ENCODE measurements around the gene DPP7.
A peak's percentile ranks its signal among the peaks of the same experiment; 100 is the strongest.
"Not testable (repeated sequence)": the region's sequence is repeated elsewhere in the genome, so short reads cannot be mapped to it uniquely, and the experiment has no call there.

The DPP7 gene

DNA sequence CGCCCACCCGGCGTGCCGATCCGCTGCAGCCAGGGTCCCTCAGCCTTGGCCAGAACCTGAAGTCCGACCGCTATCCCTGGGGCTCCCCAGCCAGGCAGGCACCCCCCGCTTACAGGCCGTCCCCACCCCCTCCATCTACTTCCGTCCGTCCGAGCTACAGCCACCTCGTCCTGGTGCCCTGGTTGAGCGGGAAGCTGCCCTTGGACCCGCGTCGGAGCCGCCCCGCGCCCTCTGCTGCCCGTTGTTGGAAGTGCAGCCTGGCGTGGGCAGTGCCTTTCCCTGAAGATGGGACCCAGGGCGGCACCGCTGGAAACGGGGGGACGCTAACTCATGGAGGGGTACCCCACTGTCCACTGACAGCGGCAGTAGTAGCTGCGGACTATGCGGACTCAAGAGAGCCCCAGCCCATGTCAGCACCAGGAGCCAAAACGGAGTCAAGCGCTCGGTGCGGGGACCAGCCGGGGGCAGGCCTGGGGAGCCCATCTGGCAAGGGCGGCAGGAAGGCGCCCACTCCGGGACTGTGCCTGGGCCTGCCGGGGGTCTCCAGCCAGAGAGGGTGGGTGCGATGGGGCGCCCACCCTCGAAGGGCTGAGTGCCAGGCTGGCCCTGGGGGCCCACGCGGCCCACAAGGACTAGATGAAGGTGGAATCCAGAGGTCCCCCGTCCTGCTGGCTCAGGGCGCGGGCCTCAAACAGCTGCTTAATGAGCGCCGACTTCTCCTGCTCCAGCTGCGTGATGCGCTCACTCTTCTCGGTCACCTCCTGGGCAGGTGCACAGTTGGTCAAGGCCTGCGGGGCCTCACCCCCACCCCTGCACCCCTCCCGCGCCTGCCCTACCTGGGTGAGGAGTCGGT is 50.3 kb downstream of the DPP7 start:
- Histone ChIP-seq H2AK5ac (ENCODE audit: low read length) (no peak overlapping the region), H3K36me3 (ENCODE audit: control insufficient read depth in 1 of 2, insufficient read depth in 2 of 2, low read length in 2 of 2) (peaks cover 2 to 3% of the 10 kb centered on the region in 2 experiments), H3K4me2 (ENCODE audit: low read length) (no peak overlapping the region), H3K4me1 (ENCODE audit: control insufficient read depth in 1 of 2, insufficient read depth in 2 of 2, low read length in 2 of 2) (peaks cover 1 to 3% of the 10 kb centered on the region in 2 experiments), H4K8ac (ENCODE audit: low read depth, low read length) (no peak overlapping the region), H2BK5ac (ENCODE audit: low read depth, low read length, poor library complexity) (no peak overlapping the region), H3K18ac (ENCODE audit: low read length) (no peak overlapping the region), H4K12ac (ENCODE audit: low read depth, low read length) (no peak overlapping the region), H3K4me3 (ENCODE audit: low read depth, low read length) (no peak overlapping the region), H3K79me2 (ENCODE audit: control insufficient read depth, insufficient read depth, low read length, poor library complexity) (no peaks in the 10 kb centered on the region), H3K79me1 (ENCODE audit: low read length) (no peaks in the 10 kb centered on the region), H3K27me3 (ENCODE audit: insufficient read depth, low read length) (no peaks in the 10 kb centered on the region), H3K9ac (ENCODE audit: low read length) (no peak overlapping the region), H3K4ac (ENCODE audit: low read depth, low read length) (no peak overlapping the region), H2BK12ac (ENCODE audit: low read length) (no peak overlapping the region), H3K23ac (ENCODE audit: low read length) (no peak overlapping the region), H3K27ac (ENCODE audit: low read depth, low read length) (no peak overlapping the region), H3K9me3 (ENCODE audit: insufficient read depth, low read depth, low read length) (peaks cover 2% of the 10 kb centered on the region), H2AFZ (ENCODE audit: insufficient read depth, low read length, poor library complexity) (no peak overlapping the region), H4K91ac (ENCODE audit: low read depth, low read length) (no peak overlapping the region), H3K14ac (ENCODE audit: low read length) (no peak overlapping the region), H2BK120ac (ENCODE audit: insufficient read depth, low read length, poor library complexity) (no peak overlapping the region)
- DNase-seq = peak in 1 of 2 donors; percentile 74
- no CpG with 5 or more reads among the region's 55 CpGs for WGBS (ENCODE audit: extremely low coverage, insufficient coverage, insufficient read length)

DNA sequence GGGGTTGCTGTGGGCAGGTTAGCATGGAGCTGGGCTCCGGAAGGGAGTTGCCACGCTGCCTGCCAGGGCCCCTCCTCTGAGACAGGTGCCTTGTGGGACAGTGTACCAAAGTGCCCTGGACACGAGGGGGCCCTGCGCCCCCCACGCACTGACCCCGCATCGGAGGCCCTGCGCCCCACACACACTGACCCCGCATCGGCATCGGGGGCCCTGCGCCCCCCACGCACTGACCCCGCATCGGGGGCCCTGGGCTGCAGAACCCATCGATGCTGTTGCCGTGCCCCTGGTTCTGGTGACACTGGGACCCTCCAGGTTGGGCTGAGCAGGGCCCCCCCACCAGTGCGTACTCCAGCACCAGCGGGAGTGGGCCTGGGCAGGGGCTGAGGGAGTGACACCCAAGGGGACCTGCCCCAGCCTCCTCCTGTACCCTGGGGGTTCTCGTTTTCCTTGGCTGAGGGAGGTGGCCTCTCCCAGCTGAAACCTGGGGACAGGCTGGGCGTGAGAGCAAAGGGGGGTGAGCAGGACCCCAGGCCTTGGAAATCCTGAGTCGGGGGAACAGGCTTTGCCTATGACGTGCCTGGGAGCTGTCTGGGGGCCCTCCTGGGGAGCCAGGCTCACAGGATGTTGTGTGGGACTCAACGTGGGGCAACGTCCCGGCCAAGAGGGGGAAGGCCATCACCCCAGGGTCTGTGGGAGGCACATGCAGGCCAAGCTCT is 51.1 kb downstream of the DPP7 start:
- Histone ChIP-seq H2AK5ac (ENCODE audit: low read length) (no peak overlapping the region), H4K91ac (ENCODE audit: low read depth, low read length) (no peak overlapping the region), H3K9me3 (ENCODE audit: insufficient read depth, low read depth, low read length) (peaks cover 2% of the 10 kb centered on the region), H3K4ac (ENCODE audit: low read depth, low read length) (no peak overlapping the region), H3K4me1 (ENCODE audit: control insufficient read depth in 1 of 2, insufficient read depth in 2 of 2, low read length in 2 of 2) (no peaks in the 10 kb centered on the region), H4K12ac (ENCODE audit: low read depth, low read length) (no peak overlapping the region), H3K23ac (ENCODE audit: low read length) (no peak overlapping the region), H3K36me3 (ENCODE audit: control insufficient read depth in 1 of 2, insufficient read depth in 2 of 2, low read length in 2 of 2) (peaks cover 2 to 3% of the 10 kb centered on the region in 2 experiments), H2BK12ac (ENCODE audit: low read length) (no peak overlapping the region), H2AFZ (ENCODE audit: insufficient read depth, low read length, poor library complexity) (no peak overlapping the region), H2BK5ac (ENCODE audit: low read depth, low read length, poor library complexity) (no peak overlapping the region), H4K8ac (ENCODE audit: low read depth, low read length) (no peak overlapping the region), H3K14ac (ENCODE audit: low read length) (no peak overlapping the region), H3K27ac (ENCODE audit: low read depth, low read length) (no peak overlapping the region), H3K27me3 (ENCODE audit: insufficient read depth, low read length) (no peaks in the 10 kb centered on the region), H3K79me2 (ENCODE audit: control insufficient read depth, insufficient read depth, low read length, poor library complexity) (no peaks in the 10 kb centered on the region), H3K4me3 (ENCODE audit: low read depth, low read length) (no peak overlapping the region), H3K18ac (ENCODE audit: low read length) (no peak overlapping the region), H2BK120ac (ENCODE audit: insufficient read depth, low read length, poor library complexity) (no peak overlapping the region), H3K4me2 (ENCODE audit: low read length) (no peak overlapping the region), H3K9ac (ENCODE audit: low read length) (no peak overlapping the region), H3K79me1 (ENCODE audit: low read length) (no peaks in the 10 kb centered on the region)
- no peak for DNase-seq
- no CpG with 5 or more reads among the region's 26 CpGs for WGBS (ENCODE audit: extremely low coverage, insufficient coverage, insufficient read length)

DNA sequence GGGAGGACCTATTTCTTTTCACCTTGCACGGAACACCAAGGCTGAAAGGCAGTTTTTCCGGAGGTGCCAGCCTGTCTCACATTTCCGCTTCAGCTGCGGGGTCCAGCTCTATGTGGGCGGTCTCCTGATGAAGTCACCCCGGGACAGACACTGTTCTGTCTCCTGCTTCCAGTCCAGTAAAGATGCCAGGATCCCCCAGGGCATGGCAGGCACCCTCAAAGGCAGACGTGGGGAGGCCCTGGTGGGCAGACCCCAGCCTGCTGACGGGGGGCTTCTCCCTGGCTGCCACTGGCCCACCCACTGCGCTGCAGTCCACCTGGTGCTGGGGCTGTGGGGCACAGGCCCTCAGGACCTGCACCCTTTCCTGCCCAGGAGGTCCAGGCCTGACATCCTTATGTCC is 51.7 kb downstream of the DPP7 start:
- not testable (repeated sequence) for H4K91ac ChIP-seq (ENCODE audit: low read depth, low read length); H3K18ac ChIP-seq (ENCODE audit: low read length); H3K9ac ChIP-seq (ENCODE audit: low read length); H3K4me1 ChIP-seq (ENCODE audit: control insufficient read depth in 1 of 2, insufficient read depth in 2 of 2, low read length in 2 of 2); H2BK12ac ChIP-seq (ENCODE audit: low read length); H3K36me3 ChIP-seq (ENCODE audit: control insufficient read depth in 1 of 2, insufficient read depth in 2 of 2, low read length in 2 of 2); H2BK120ac ChIP-seq (ENCODE audit: insufficient read depth, low read length, poor library complexity); H3K4me2 ChIP-seq (ENCODE audit: low read length); H2AK5ac ChIP-seq (ENCODE audit: low read length); H3K27ac ChIP-seq (ENCODE audit: low read depth, low read length); DNase-seq; H4K8ac ChIP-seq (ENCODE audit: low read depth, low read length); H3K14ac ChIP-seq (ENCODE audit: low read length); H3K4me3 ChIP-seq (ENCODE audit: low read depth, low read length); H3K79me1 ChIP-seq (ENCODE audit: low read length); H3K23ac ChIP-seq (ENCODE audit: low read length); H3K9me3 ChIP-seq (ENCODE audit: insufficient read depth, low read depth, low read length); H2AFZ ChIP-seq (ENCODE audit: insufficient read depth, low read length, poor library complexity); H4K12ac ChIP-seq (ENCODE audit: low read depth, low read length); H3K27me3 ChIP-seq (ENCODE audit: insufficient read depth, low read length); H3K79me2 ChIP-seq (ENCODE audit: control insufficient read depth, insufficient read depth, low read length, poor library complexity); H3K4ac ChIP-seq (ENCODE audit: low read depth, low read length); H2BK5ac ChIP-seq (ENCODE audit: low read depth, low read length, poor library complexity)
- no CpG with 5 or more reads among the region's 9 CpGs for WGBS (ENCODE audit: extremely low coverage, insufficient coverage, insufficient read length)

DNA sequence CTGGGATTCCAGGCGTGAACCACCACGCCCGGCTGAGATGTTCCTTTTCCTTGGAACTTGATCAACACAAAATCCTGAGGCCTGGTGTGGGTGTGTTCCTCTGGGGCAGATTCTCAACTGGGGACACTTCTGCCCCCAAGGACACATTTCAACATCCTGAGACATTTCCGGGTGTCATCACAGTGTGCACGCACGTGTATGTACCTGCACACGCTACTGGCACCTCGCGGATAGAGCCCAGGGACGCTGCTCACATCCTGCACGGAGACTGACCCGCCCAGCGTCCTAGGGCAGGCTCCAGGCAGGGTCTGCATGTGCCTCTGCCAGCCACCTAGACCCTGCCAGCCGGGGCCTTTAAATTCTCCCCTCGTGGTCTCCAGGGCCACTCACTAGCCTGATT is 52.1 kb downstream of the DPP7 start:
- no peak overlapping the region for H3K14ac ChIP-seq (ENCODE audit: low read length)
- H3K79me2 ChIP-seq (ENCODE audit: control insufficient read depth, insufficient read depth, low read length, poor library complexity) = no peaks in the 10 kb centered on the region
- H3K27me3 ChIP-seq (ENCODE audit: insufficient read depth, low read length) = no peaks in the 10 kb centered on the region
- H3K4me1 ChIP-seq (ENCODE audit: control insufficient read depth in 1 of 2, insufficient read depth in 2 of 2, low read length in 2 of 2) = no peaks in the 10 kb centered on the region
- H4K8ac ChIP-seq (ENCODE audit: low read depth, low read length) = no peak overlapping the region
- H3K4me2 ChIP-seq (ENCODE audit: low read length) = no peak overlapping the region
- no peak for DNase-seq
- no peak overlapping the region for H3K27ac ChIP-seq (ENCODE audit: low read depth, low read length)
- no CpG with 5 or more reads among the region's 15 CpGs for WGBS (ENCODE audit: extremely low coverage, insufficient coverage, insufficient read length)
- no peak overlapping the region for H3K4ac ChIP-seq (ENCODE audit: low read depth, low read length)
- H4K91ac ChIP-seq (ENCODE audit: low read depth, low read length) = no peak overlapping the region
- no peak overlapping the region for H2AFZ ChIP-seq (ENCODE audit: insufficient read depth, low read length, poor library complexity)
- no peaks in the 10 kb centered on the region for H3K79me1 ChIP-seq (ENCODE audit: low read length)
- H3K36me3 ChIP-seq (ENCODE audit: control insufficient read depth in 1 of 2, insufficient read depth in 2 of 2, low read length in 2 of 2) = peaks cover 2 to 3% of the 10 kb centered on the region in 2 experiments
- H3K4me3 ChIP-seq (ENCODE audit: low read depth, low read length) = no peak overlapping the region
- no peak overlapping the region for H2BK12ac ChIP-seq (ENCODE audit: low read length)
- no peak overlapping the region for H2BK5ac ChIP-seq (ENCODE audit: low read depth, low read length, poor library complexity)
- H3K18ac ChIP-seq (ENCODE audit: low read length) = no peak overlapping the region
- no peak overlapping the region for H2AK5ac ChIP-seq (ENCODE audit: low read length)
- no peak overlapping the region for H2BK120ac ChIP-seq (ENCODE audit: insufficient read depth, low read length, poor library complexity)
- no peak overlapping the region for H3K23ac ChIP-seq (ENCODE audit: low read length)
- H3K9ac ChIP-seq (ENCODE audit: low read length) = no peak overlapping the region
- peaks cover 2% of the 10 kb centered on the region for H3K9me3 ChIP-seq (ENCODE audit: insufficient read depth, low read depth, low read length)
- H4K12ac ChIP-seq (ENCODE audit: low read depth, low read length) = no peak overlapping the region
